ENCODE data around the gene DNAH8. TPM values are rescaled to one million over a fixed set of nuclear protein-coding genes. Genes with fewer than 3 reads are reported as not detected.

Gene DNAH8
- total RNA-seq, 1 experiment from 2014 or later, result 0.15 TPM

- no peak overlapping the region for H3K9ac ChIP-seq (ENCODE audit: low read length)
- no peaks in the 10 kb centered on the region for H3K9me2 ChIP-seq (replicated peaks; ENCODE audit: low read length)
- H2AFZ ChIP-seq (ENCODE audit: low read length), result no peak overlapping the region
- no TSS peak for BruUV-seq (replicated peaks)
- POLR2A ChIA-PET (ENCODE audit: unreplicated experiment), result no interaction called here
- ATAC-seq (no peak), DNase-seq (no peak)
- CTCF ChIA-PET, result no interaction called here
- H3K36me3 ChIP-seq (ENCODE audit: low read depth, low read length), result no peaks in the 10 kb centered on the region
- intact Hi-C loops (cut with micrococcal nuclease), result no loop called here
- H3K79me2 ChIP-seq (ENCODE audit: low read length), result no peaks in the 10 kb centered on the region
- H3K27ac ChIP-seq (ENCODE audit: low read length), result no peak overlapping the region
- TF ChIP-seq CTCF (conservative IDR thresholded peaks at IDR 0.05; ENCODE audit: low read depth, low read length) (no peak), EZH2 (IDR thresholded peaks at IDR 0.05; ENCODE audit: low read length, unreplicated experiment) (no peak), EZH2phosphoT487 (IDR thresholded peaks at IDR 0.05; ENCODE audit: borderline replicate concordance, low read length) (no peak)
- no peak overlapping the region for H3K4me2 ChIP-seq (ENCODE audit: low read length)
- no peaks in the 10 kb centered on the region for H3K9me3 ChIP-seq (ENCODE audit: low read length)
- no peaks in the 10 kb centered on the region; the same call in 1 of the 2 replicates for H3K27me3 ChIP-seq (ENCODE audit: low read length)
- no peaks in the 10 kb centered on the region for H4K20me1 ChIP-seq (ENCODE audit: low read length)
- H3K4me3 ChIP-seq (ENCODE audit: low read length), result no peak overlapping the region
- no peaks in the 10 kb centered on the region for H3F3A ChIP-seq (ENCODE audit: low read length, unreplicated experiment)
- no peaks in the 10 kb centered on the region for H3K4me1 ChIP-seq (ENCODE audit: insufficient read depth, low read length)
Observed at GRCh38 chr6:38833320-38833719, 118.2 kb downstream of the DNAH8 start.

DNA sequence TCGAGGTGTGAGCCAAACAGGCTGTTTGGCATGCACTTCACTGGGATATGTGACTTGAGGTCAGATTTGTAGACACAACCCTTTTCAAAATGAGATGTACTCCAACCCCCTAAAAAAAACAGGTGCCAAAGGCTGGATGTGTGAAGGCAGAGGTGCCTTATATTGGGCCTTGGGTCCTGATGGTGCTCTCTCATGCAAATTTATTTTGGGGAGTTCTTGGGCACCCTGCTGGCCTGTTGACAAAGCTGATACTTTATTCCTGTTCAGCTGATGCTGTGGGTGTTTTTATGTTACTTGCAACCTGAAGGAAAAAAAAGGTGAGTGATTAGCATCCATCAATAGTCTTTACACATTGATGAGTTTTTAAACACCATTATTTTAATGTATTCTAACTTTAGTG is 121.5 kb downstream of the DNAH8 start:
- H3K4me2 ChIP-seq (ENCODE audit: low read length), result no peak overlapping the region
- CTCF ChIA-PET, result no interaction called here
- H3K4me3 ChIP-seq (ENCODE audit: low read length), result no peak overlapping the region
- H3F3A ChIP-seq (ENCODE audit: low read length, unreplicated experiment), result no peaks in the 10 kb centered on the region
- no peak overlapping the region for H2AFZ ChIP-seq (ENCODE audit: low read length)
- H3K9ac ChIP-seq (ENCODE audit: low read length), result no peak overlapping the region
- no peaks in the 10 kb centered on the region for H3K4me1 ChIP-seq (ENCODE audit: insufficient read depth, low read length)
- H3K9me3 ChIP-seq (ENCODE audit: low read length), result no peaks in the 10 kb centered on the region
- no peaks in the 10 kb centered on the region for H4K20me1 ChIP-seq (ENCODE audit: low read length)
- no peaks in the 10 kb centered on the region for H3K36me3 ChIP-seq (ENCODE audit: low read depth, low read length)
- H3K9me2 ChIP-seq (replicated peaks; ENCODE audit: low read length), result no peaks in the 10 kb centered on the region
- TF ChIP-seq EZH2phosphoT487 (IDR thresholded peaks at IDR 0.05; ENCODE audit: borderline replicate concordance, low read length), result no peak
- no peak for TF ChIP-seq CTCF (conservative IDR thresholded peaks at IDR 0.05; ENCODE audit: low read depth, low read length)
- TF ChIP-seq EZH2 (IDR thresholded peaks at IDR 0.05; ENCODE audit: low read length, unreplicated experiment), result no peak
- no peaks in the 10 kb centered on the region for H3K27me3 ChIP-seq (ENCODE audit: low read length)
- intact Hi-C loops (cut with micrococcal nuclease), result no loop called here
- no peak overlapping the region for H3K27ac ChIP-seq (ENCODE audit: low read length)
- no peaks in the 10 kb centered on the region for H3K79me2 ChIP-seq (ENCODE audit: low read length)
- POLR2A ChIA-PET (ENCODE audit: unreplicated experiment), result no interaction called here
- DNase-seq, result no peak
- no TSS peak for BruUV-seq (replicated peaks)
- ATAC-seq, result no peak

DNA sequence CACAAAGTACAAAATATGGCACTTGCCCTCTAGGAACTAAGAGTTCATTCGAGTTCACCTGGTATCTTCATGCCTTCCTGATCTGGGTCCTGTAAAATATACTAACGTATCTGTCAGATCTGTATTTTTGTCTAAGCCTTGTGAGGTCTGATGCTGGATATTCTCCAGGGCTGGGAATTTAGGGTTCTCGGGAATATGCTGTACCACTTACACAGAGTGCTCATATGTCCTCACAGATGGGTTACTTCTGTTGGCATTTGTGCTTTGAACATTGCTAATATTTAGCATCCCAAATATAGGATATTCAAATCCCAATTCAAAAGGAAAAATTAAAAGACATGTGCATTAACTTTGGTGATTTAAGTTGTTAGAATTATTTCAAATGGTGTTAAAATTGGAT is 122.0 kb downstream of the DNAH8 start:
- H3K9me2 ChIP-seq (replicated peaks; ENCODE audit: low read length), result no peaks in the 10 kb centered on the region
- no TSS peak for BruUV-seq (replicated peaks)
- no peak overlapping the region for H2AFZ ChIP-seq (ENCODE audit: low read length)
- H3F3A ChIP-seq (ENCODE audit: low read length, unreplicated experiment), result no peaks in the 10 kb centered on the region
- DNase-seq (no peak), ATAC-seq (no peak)
- ChIA-PET POLR2A (ENCODE audit: unreplicated experiment) (no interaction called here), CTCF (no interaction called here)
- intact Hi-C loops (cut with micrococcal nuclease), result no loop called here
- no peaks in the 10 kb centered on the region for H3K4me1 ChIP-seq (ENCODE audit: insufficient read depth, low read length)
- H3K36me3 ChIP-seq (ENCODE audit: low read depth, low read length), result no peaks in the 10 kb centered on the region
- no peaks in the 10 kb centered on the region for H3K79me2 ChIP-seq (ENCODE audit: low read length)
- H3K27ac ChIP-seq (ENCODE audit: low read length), result no peak overlapping the region
- H3K4me3 ChIP-seq (ENCODE audit: low read length), result no peak overlapping the region
- TF ChIP-seq CTCF (conservative IDR thresholded peaks at IDR 0.05; ENCODE audit: low read depth, low read length) (no peak), EZH2phosphoT487 (IDR thresholded peaks at IDR 0.05; ENCODE audit: borderline replicate concordance, low read length) (no peak), EZH2 (IDR thresholded peaks at IDR 0.05; ENCODE audit: low read length, unreplicated experiment) (no peak)
- H3K9me3 ChIP-seq (ENCODE audit: low read length), result no peaks in the 10 kb centered on the region
- no peak overlapping the region for H3K9ac ChIP-seq (ENCODE audit: low read length)
- no peaks in the 10 kb centered on the region for H3K27me3 ChIP-seq (ENCODE audit: low read length)
- H4K20me1 ChIP-seq (ENCODE audit: low read length), result no peaks in the 10 kb centered on the region
- no peak overlapping the region for H3K4me2 ChIP-seq (ENCODE audit: low read length)
